OCI-LY1 (cell line): Measurements from ENCODE around the gene IFNL3.

Experiments
- H2AFZ ChIP-seq: fragments of 200-600 bp; sonication (generic), shearing (Covaris generic); 2 replicates; pipeline ENCODE4 v1.6.0; 2014; ENCODE audit warnings: antibody characterized with exemption, mild to moderate bottlenecking, low read length
- H3F3A ChIP-seq: fragments of 200-600 bp; sonication (generic), shearing (Covaris generic); 2 replicates; pipeline ENCODE4 v1.6.0; 2014; ENCODE audit warnings: mild to moderate bottlenecking, antibody characterized with exemption, low read length, moderate library complexity; ENCODE audit not compliant: insufficient read depth
- H3K27ac ChIP-seq: fragments of 200-600 bp; sonication (generic); 2 replicates; pipeline ENCODE4 v1.5.1; 2014; ENCODE audit warnings: low read length, mixed run types, mild to moderate bottlenecking, low read depth; ENCODE audit not compliant: poor library complexity, severe bottlenecking
- H3K27me3 ChIP-seq: fragments of 200-600 bp; sonication (generic); 2 replicates; pipeline ENCODE4 v1.6.0; 2014; ENCODE audit warnings: antibody characterized with exemption, mild to moderate bottlenecking, low read length, moderate library complexity; ENCODE audit not compliant: insufficient read depth
- H3K36me3 ChIP-seq: fragments of 200-600 bp; sonication (generic); 2 replicates; pipeline ENCODE4 v1.6.1; 2014; ENCODE audit warnings: mild to moderate bottlenecking, antibody characterized with exemption, low read length, moderate library complexity, mixed read lengths; ENCODE audit not compliant: insufficient read depth
- H3K4me1 ChIP-seq: fragments of 200-600 bp; sonication (generic); 2 replicates; pipeline ENCODE4 v1.5.1; 2014; ENCODE audit warnings: mild to moderate bottlenecking, low read length, moderate library complexity; ENCODE audit not compliant: insufficient read depth, severe bottlenecking
- H3K4me2 ChIP-seq: fragments of 200-600 bp; sonication (generic), shearing (Covaris generic); 2 replicates; pipeline ENCODE4 v1.6.1; 2014; ENCODE audit warnings: low read length
- H3K4me3 ChIP-seq: fragments of 200-600 bp; sonication (generic); 2 replicates; pipeline ENCODE4 v1.5.1; 2014; ENCODE audit warnings: low read length, low read depth, mild to moderate bottlenecking, mixed read lengths; ENCODE audit not compliant: poor library complexity, severe bottlenecking
- H3K79me2 ChIP-seq: fragments of 200-600 bp; shearing (Covaris generic); 2 replicates; pipeline ENCODE4 v1.6.1; 2016; ENCODE audit warnings: mixed run types, low read length, mixed read lengths; ENCODE audit not compliant: insufficient read depth
- H3K9ac ChIP-seq: fragments of 200-600 bp; sonication (generic), shearing (Covaris generic); 2 replicates; pipeline ENCODE4 v1.6.1; 2014; ENCODE audit warnings: mild to moderate bottlenecking, low read length, mixed read lengths
- H3K9me2 ChIP-seq: fragments of 200-600 bp; sonication (generic), shearing (Covaris generic); 2 replicates; pipeline ENCODE4 v1.6.1; 2014; ENCODE audit warnings: low read depth, mild to moderate bottlenecking, low read length, mixed read lengths
- H3K9me3 ChIP-seq: fragments of 200-600 bp; shearing (Covaris generic); 2 replicates; pipeline ENCODE4 v1.6.1; 2014; ENCODE audit warnings: low read length, mixed read lengths
- H4K20me1 ChIP-seq: fragments of 200-600 bp; sonication (generic), shearing (Covaris generic); 2 replicates; pipeline ENCODE4 v1.6.0; 2016; ENCODE audit warnings: mild to moderate bottlenecking, low read length; ENCODE audit not compliant: insufficient read depth
- CTCF ChIP-seq: fragments of 200-600 bp; sonication (generic), shearing (Covaris generic); IDR thresholded peaks from 2 replicates; pipeline ENCODE4 v1.5.1; 2017; ENCODE audit warnings: mild to moderate bottlenecking, antibody characterized with exemption, low read length, moderate library complexity, mixed read lengths
- EZH2 ChIP-seq: fragments of 200-600 bp; sonication (generic), shearing (Covaris generic); IDR thresholded peaks from 2 replicates; pipeline ENCODE4 v1.8.0; 2017; ENCODE audit warnings: borderline replicate concordance, mixed run types, mild to moderate bottlenecking, antibody characterized with exemption, low read length, moderate library complexity, mixed read lengths

Gene IFNL3

GRCh38 chr19:39207293-39207836 lies 37.4 kb downstream of the IFNL3 start:
- Histone ChIP-seq H3K36me3 (no peaks in the 10 kb centered on the region), H3K9ac (no peak overlapping the region), H3K27me3 (0 out of 2 replicates have a peak, but pooled peaks cover 5% of the 10 kb centered on the region), H3K9me2 (no peaks in the 10 kb centered on the region), H3F3A (no peaks in the 10 kb centered on the region), H3K4me1 (no peaks in the 10 kb centered on the region), H4K20me1 (no peaks in the 10 kb centered on the region), H3K79me2 (no peaks in the 10 kb centered on the region), H3K27ac (no peak overlapping the region), H3K9me3 (no peaks in the 10 kb centered on the region), H2AFZ (no peak overlapping the region), H3K4me2 (no peak overlapping the region), H3K4me3 (no peak overlapping the region)
- no peak for TF ChIP-seq EZH2
- no peak for TF ChIP-seq CTCF

- no peaks in the 10 kb centered on the region for H4K20me1 ChIP-seq
- no peak overlapping the region for H3K4me3 ChIP-seq
- H3K9me2 ChIP-seq, result no peaks in the 10 kb centered on the region
- H3K79me2 ChIP-seq, result no peaks in the 10 kb centered on the region
- no peaks in the 10 kb centered on the region for H3K4me1 ChIP-seq
- no peaks in the 10 kb centered on the region for H3F3A ChIP-seq
- H3K27ac ChIP-seq, result no peak overlapping the region
- TF ChIP-seq CTCF (no peak), EZH2 (no peak)
- no peaks in the 10 kb centered on the region for H3K36me3 ChIP-seq
- 0 out of 2 replicates have a peak, but pooled peaks cover 5% of the 10 kb centered on the region for H3K27me3 ChIP-seq
- H3K9ac ChIP-seq, result no peak overlapping the region
- H3K4me2 ChIP-seq, result no peak overlapping the region
- H2AFZ ChIP-seq, result no peak overlapping the region
- H3K9me3 ChIP-seq, result no peaks in the 10 kb centered on the region
These were observed 38.7 kb downstream of the IFNL3 start for GRCh38 chr19:39206122-39206521.

GRCh38 chr19:39205449-39205764 lies 39.4 kb downstream of the IFNL3 start:
- Histone ChIP-seq H3K79me2 (no peaks in the 10 kb centered on the region), H3F3A (no peaks in the 10 kb centered on the region), H3K4me1 (no peaks in the 10 kb centered on the region), H3K4me3 (no peak overlapping the region), H3K27me3 (0 out of 2 replicates have a peak, but pooled peaks cover 5% of the 10 kb centered on the region), H3K4me2 (no peak overlapping the region), H3K36me3 (no peaks in the 10 kb centered on the region), H3K9ac (no peak overlapping the region), H2AFZ (no peak overlapping the region), H4K20me1 (no peaks in the 10 kb centered on the region), H3K27ac (no peak overlapping the region), H3K9me2 (no peaks in the 10 kb centered on the region), H3K9me3 (no peaks in the 10 kb centered on the region)
- no peak for TF ChIP-seq EZH2
- TF ChIP-seq CTCF, result no peak
